PFSK-1 (cell line): ENCODE results near the gene MAFB.

Source experiments
- FOXP2 ChIP-seq: optimal IDR thresholded peaks from 2 replicates; pipeline ENCODE3; 2011; ENCODE audit warnings: borderline replicate concordance, control low read depth, inconsistent platforms; ENCODE audit not compliant: insufficient read depth; ENCODE audit errors: extremely low read length, extremely low read depth
- POLR2AphosphoS5 ChIP-seq: IDR thresholded peaks from 2 replicates; pipeline ENCODE4 v1.6.1; 2012; ENCODE audit warnings: low read depth, mild to moderate bottlenecking, control low read depth, low read length, moderate library complexity
- SIN3A ChIP-seq: IDR thresholded peaks from 2 replicates; pipeline ENCODE4 v1.6.1; 2012; ENCODE audit warnings: mild to moderate bottlenecking, low read length, moderate library complexity, borderline replicate concordance; ENCODE audit not compliant: insufficient read depth
- TAF1 ChIP-seq: IDR thresholded peaks from 2 replicates; pipeline ENCODE4 v1.6.1; 2012; ENCODE audit warnings: low read length, control low read depth, borderline replicate concordance; ENCODE audit not compliant: insufficient read depth
- TF ChIP-seq, protein P1 (sequence below), 2 experiments: IDR thresholded peaks; 2 replicates each; pipeline versions ENCODE4 v1.6.1 to v1.8.0; 2011 to 2012; ENCODE audit warnings: low read depth in 2 of 2, low read length in 2 of 2, control low read depth in 1 of 2, inconsistent platforms in 1 of 2, mild to moderate bottlenecking in 1 of 2, moderate library complexity in 1 of 2; ENCODE audit not compliant: insufficient read depth in 1 of 2

The MAFB gene

DNA sequence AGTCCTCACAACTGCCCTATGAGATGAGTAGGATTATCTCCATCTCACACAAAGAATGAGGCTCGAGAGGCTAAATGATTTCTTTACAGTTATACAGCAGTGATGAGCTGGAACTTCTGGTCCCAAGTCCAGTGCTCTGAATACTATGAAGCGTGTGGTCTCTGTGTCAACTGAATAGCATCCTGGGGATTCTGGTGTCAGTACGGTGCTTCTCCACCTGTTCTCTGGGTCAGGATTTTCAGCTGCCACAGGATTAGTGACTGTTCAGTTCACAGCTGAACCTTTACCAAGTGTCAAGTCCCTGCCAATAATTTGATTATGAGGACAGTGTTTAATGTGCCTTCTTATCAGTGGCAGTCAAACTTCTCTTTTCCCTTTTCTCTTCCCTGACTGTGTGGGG, 5.2 kb upstream of the MAFB start:
- TF ChIP-seq POLR2AphosphoS5 (no peak), FOXP2 (no peak), TAF1 (no peak), SIN3A (no peak)
- TF ChIP-seq, protein P1, sequence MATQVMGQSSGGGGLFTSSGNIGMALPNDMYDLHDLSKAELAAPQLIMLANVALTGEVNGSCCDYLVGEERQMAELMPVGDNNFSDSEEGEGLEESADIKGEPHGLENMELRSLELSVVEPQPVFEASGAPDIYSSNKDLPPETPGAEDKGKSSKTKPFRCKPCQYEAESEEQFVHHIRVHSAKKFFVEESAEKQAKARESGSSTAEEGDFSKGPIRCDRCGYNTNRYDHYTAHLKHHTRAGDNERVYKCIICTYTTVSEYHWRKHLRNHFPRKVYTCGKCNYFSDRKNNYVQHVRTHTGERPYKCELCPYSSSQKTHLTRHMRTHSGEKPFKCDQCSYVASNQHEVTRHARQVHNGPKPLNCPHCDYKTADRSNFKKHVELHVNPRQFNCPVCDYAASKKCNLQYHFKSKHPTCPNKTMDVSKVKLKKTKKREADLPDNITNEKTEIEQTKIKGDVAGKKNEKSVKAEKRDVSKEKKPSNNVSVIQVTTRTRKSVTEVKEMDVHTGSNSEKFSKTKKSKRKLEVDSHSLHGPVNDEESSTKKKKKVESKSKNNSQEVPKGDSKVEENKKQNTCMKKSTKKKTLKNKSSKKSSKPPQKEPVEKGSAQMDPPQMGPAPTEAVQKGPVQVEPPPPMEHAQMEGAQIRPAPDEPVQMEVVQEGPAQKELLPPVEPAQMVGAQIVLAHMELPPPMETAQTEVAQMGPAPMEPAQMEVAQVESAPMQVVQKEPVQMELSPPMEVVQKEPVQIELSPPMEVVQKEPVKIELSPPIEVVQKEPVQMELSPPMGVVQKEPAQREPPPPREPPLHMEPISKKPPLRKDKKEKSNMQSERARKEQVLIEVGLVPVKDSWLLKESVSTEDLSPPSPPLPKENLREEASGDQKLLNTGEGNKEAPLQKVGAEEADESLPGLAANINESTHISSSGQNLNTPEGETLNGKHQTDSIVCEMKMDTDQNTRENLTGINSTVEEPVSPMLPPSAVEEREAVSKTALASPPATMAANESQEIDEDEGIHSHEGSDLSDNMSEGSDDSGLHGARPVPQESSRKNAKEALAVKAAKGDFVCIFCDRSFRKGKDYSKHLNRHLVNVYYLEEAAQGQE (IDR thresholded peaks at IDR 0.05; ENCODE audit: insufficient read depth in 1 of 2, low read depth in 2 of 2, low read length in 2 of 2), result no peak

DNA sequence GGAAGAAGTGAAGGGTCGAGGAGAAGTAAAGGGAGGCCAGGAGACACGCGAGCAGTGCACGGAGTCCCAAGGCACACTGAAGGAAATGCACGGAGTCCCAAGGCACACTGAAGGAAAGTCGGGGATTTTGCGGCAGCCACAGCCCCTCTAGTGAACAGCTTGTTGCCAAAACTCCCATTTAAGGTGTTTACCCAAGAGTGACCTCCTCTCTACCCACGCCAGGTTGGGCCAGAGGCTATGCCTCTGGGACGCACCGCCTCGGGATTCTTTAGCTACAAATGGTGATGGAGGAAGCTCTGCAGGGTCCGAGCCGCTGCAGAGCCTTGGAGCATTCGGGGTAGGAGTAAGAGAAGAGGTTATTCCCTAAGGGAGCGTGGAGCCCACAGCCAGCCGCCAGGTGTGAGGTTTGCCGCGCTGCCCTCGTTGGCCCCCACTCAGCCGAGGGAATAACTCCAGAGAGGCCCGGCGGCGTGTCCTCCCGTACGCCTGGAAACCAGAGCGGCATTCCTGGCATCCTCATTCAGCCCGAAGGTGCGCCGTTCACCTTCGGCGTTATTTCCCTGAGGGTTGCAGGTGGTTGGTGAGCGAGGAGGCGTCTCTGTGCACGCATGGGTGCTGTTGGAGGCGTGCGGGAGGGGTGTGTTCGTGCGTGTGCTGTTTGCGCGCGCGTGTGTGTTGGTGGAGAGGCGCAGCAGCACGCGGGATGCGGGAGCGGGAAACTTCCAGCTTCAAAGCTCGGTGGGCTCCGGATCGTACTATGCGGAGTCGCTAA, 3.4 kb upstream of the MAFB start:
- no peak for TF ChIP-seq POLR2AphosphoS5

DNA sequence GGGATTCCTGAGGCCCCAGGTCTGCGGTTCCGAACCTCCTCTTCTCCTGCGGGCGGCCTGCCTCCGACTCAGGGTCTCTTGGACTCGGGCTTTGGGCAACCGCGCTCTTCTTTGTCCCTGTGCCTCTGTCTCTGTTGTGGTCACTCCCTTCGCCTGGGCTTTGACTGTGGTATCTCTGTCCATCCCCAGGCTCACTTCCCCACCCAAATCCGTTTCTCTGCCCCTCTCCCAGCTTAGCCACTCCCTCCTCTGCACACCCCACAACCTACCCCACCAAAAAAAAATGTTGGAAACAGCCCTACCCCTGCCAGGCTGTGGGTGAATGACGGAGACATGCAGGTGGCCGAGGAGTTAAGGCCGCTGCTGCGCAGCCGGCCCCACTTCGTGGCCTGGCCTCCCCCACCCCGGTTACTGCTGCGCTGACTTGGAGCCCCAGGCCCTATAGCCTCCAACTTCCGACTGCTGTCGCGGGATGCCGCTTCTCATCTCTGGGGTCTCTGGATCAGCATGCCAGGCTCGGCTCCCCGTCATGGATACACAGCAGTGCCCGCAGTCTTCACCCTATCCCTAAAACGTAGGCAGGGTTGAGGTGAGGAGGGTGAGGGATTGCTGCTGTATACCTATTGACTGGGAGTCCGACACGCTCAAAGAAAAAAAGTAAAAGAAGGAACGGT, 2.7 kb upstream of the MAFB start:
- TF ChIP-seq FOXP2 (no peak), SIN3A (no peak), TAF1 (no peak), POLR2AphosphoS5 (no peak)
- TF ChIP-seq, protein P1 (IDR thresholded peaks at IDR 0.05; ENCODE audit: insufficient read depth in 1 of 2, low read depth in 2 of 2, low read length in 2 of 2), result no peak

DNA sequence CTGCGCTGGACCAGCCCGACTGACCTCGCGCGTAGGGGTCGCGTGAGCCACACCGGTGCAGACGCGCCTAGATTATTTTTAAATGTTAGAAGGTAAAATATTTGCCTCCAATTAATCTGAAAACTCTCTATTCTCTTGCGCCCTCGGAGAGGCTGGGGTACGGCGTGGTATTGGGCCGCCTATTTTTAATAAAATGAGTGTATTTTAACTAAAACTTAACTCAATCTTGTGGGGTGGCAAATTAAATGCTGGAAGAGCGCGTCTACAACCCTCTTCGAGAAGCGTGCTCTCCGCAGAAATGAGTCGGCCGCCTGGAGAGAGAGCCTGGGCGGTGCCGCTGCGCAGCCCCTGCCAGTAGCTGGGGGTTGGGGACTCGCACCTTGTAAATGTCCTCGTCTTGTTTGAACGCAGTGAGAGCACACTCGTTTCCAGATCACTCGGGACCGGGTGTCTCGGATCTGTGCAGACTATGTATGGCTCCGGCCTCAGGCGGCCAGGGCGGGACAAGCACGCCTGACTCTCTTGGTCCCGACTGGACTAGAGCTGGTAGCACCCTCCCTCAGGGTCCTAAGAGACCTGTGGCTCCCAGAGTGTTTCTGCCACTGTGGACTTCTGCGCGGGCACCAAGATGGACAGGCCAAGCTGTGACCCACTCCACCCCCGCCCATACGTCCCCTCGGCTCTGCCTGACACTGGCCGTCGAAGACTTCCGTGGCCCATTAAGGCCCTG, 2.0 kb upstream of the MAFB start:
- TF ChIP-seq TAF1 (no peak), POLR2AphosphoS5 (no peak), FOXP2 (no peak), SIN3A (no peak)
- TF ChIP-seq, protein P1 (IDR thresholded peaks at IDR 0.05; ENCODE audit: insufficient read depth in 1 of 2, low read depth in 2 of 2, low read length in 2 of 2), result no peak

DNA sequence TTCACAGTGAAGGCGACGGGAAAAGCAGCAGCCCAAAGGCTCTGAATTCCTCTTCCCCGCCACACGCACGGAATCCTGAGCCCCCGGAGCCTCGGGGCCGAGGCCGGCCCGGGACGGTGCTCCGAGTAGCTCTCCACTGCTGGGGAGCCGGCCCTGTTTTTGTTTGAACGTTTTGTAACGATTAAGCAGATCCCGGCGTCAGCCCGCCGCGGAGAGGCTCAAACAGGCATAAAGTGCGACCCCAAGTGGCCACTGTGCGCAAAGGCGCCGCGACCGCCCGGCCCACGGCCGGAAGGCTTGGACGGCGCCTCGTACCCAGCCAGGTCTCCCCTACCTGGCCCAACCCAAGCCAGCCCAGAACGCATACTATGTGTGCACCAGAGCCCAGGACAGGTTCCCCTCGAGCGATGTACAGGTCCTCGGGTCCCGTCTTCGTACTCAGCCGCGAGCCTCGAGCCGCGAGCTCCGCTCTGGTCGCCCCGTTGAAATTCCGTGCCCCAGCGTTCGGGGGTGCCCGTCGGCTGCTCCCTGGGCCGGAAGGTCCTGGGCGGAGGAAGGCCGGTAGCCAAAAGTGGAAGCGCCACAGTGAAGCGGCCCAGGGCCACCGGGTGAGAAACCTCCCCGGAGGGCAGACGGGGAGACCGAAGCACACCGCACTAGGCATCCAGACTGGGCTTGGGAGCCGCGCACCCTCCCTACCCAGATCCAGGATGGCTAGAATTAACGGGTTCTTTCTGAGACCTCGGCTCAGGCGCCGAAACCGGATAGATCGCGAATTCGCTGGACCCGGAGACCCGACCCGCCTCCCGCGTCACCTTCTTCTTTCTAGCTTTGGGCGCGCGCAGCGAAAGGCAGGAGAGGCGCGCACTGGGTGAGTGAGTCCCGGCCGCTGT, 1.2 kb upstream of the MAFB start:
- TF ChIP-seq, protein P1 (IDR thresholded peaks at IDR 0.05; ENCODE audit: insufficient read depth in 1 of 2, low read depth in 2 of 2, low read length in 2 of 2), result no peak
